Measurements from ENCODE around the gene CAVIN1.
"Not testable (repeated sequence)": the region's sequence is repeated elsewhere in the genome, so short reads cannot be mapped to it uniquely, and the experiment has no call there.

CAVIN1 gene

DNA sequence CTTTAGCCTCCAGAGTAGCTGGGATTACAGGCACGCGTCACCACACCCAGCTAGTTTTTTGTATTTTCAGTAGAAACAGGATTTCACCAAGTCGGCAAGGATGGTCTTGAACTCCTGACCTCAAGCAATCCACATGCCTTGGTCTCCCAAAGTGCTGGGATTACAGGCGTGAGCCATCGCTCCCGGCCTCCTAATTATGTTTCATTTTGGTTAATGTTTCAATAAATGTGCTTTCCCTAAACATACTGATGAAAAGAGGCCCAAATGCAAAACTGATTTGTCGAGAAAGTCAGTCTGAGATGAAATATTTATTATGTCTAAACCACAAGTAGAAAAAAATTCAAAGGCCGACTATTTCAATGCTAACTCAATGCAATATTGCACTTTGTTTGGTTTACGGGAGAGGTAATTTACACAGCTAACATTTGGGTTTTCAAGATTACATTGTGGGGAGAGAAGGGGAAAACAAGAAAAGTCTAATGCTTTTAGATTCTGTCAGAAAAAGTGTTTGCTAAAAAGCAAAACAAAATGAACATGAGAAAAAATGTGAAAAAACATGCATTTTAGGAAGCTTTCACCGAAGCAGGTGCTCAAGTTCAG lies 44.6 kb downstream of the CAVIN1 start:
- DNase-seq (ENCODE audit: low spot score) = no peak

DNA sequence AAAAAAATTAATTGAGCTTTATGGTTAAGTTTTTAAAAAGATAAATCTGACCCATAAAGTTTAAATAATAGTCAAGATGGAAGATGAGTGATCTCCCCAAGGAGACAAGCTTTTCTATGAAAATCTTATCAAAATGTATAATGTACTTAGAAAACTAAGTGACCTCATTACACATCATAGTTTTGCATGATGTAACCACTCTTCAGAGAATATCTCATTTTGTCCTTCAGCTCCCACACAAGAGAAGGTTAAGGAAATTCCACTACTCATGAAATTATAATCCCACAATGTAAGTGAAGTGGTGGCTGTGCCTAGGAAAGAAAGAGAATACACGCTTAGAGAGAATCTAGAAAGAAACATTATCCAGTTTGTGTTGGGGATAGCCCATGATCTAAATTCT lies 49.2 kb downstream of the CAVIN1 start:
- DNase-seq (ENCODE audit: low spot score) = no peak

DNA sequence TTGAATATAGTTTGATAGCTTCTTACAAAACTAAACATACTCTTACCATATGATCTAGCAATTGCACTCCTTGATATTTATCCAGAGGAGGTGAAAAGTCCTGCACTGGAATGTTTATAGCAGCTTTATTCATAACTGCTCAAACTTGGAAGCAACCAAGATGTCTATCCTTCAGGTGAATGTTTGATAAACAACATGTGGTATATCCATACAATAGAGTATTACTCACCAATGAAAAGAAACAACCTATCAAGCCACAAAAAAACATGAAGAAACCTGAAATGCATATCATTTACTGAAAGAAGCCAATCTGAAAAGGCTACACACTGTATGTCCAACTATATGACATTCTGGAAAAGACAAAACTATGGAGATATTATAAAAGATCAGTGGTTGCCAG lies 50.9 kb downstream of the CAVIN1 start:
- DNase-seq (ENCODE audit: low spot score) = no peak

DNA sequence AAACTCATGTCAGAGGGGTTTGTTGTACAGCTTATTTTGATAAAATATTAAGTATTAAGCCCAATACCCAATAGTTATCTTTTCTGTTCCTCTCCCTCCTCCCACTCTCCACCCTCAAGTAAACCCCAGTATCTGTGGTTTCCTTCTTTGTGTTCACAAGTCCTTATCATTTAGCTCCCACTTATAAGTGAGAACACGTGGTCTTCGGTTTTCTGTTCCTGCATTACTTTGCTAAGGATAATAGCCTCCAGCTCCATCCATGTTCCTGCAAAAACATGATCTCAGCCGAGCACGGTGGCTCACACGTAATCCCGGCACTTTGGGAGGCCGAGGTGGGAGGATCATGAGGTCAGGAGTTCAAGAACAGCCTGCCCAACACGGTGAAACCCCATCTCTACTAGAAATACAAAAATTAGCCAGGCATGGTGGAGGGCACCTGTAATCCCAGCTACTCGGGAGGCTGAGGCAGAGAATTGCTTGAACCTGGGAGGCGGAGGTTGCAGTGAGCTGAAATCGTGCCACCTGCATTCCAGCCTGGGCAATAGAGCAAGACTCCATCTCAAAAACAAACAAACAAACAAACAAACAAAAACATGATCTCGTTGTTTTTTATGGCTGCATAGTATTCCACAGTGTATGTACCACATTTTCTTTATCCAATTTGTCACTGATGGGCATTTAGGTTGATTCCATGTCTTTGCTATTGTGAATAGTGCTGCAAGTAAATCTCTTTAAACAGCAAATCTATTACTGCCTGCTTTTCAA lies 54.1 kb downstream of the CAVIN1 start:
- not testable (repeated sequence) for DNase-seq (ENCODE audit: low spot score)

DNA sequence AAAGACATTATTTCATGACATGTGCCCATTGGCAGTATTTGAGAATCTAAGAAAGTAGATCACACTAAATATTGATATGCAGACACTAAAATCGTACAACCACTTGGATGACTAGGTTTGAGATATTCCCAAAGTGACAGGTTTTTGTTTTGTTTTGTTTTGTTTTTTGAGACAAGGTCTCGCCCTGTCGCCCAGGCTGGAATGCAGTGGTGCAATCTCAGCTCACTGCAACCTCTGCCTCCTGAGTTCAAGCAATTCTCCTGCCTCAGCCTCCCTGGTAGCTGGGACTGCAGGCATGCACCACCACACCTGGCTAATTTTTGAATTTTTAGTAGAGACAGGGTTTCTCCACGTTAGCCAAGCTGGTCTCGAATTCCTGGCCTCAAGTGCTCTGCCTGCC lies 54.7 kb downstream of the CAVIN1 start:
- not testable (repeated sequence) for DNase-seq (ENCODE audit: low spot score)

DNA sequence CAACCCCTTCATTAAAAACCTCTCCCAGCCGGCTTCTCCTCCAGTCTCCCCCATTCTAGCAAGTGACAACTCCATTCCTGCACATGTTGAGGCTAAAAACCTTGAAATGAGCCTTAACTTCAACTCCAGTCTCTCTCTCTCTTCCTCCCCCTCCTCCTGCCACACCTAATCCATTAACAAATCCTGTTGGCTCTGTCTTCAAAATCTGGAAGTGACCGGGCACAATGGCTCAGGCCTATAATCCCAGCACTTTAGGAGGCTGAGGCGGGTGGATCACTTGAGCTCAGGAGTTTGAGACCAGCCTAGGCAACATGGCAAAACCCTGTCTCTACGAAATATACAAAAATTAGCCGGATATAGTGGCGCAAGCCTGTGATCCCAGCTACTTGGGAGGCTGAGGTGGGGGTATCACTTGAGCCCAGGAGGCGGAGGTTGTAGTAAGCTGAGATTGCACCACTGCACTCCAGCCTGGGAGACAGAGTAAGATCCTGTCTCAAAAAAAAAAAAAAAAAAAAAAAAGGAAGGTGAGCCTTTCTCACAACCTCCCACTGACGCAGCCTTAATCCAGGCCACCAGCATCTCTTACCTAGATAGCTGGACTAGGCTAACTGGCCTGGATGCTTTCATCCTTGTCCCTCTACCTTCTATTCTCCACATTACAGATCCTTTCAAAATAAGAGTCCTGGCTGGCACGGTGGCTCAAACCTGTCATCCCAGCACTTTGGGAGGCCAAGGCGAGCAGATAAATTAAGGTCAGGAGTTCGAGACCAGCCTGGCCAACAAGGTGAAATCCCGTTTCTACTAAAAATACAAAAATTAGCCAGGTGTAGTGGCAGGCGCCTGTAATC lies 56.7 kb downstream of the CAVIN1 start:
- not testable (repeated sequence) for DNase-seq (ENCODE audit: low spot score)

DNA sequence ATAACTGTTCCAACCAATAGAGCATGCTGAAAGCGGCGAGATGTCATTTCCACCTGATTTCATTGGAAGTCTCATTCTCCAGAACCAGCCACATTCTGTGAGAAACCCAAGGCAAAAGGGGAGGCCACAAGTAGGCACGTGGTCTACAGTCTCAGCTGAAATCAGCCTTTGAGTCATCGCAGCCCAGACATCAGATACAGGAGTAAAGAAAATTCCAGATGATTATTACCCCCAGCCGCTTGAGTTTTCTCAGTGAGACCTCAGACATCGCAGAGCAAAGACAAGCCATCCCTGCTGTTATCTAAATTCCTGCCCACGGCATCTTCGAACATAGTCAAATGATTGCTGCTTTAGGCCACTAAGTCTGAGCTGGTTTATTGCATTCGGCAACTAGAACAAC lies 57.9 kb downstream of the CAVIN1 start:
- no peak for DNase-seq (ENCODE audit: low spot score)

DNA sequence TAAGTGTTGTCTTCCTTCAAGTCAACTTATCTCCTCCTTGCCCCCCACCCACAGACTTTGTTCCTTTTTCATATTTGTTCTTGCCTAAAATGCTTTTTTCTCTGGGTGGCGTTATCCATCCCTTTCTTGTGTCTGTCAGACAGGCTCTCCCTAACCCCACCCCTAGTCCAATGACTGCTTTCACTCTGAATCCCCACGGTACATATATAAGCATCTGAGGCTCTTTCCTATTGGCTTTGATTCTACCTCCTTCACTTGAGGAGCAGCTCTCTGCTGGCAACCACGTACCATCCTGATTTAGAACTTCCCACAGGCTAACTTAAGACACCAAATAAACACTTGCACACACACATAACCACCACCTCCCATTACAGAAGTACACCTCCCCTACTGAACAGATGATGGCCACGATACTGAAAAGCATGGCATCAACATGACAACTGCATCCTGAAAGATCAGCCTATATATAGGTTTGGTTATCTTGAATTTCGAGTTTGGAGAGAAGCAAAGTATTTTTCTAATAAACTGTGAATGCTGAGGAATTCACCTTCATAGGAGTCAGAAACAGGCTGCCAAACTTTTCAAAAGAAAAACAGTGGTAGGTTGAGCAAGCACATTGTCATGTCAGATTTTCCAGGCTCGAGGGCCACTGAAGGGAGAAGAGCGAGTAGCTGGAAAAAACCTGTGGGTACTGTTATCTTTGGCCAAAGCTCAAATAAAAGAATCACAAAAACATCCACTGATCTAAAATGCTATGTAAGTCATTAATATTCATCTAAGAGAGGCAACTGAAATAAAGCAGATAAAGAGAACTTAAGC lies 59.1 kb downstream of the CAVIN1 start:
- DNase-seq (ENCODE audit: low spot score) = no peak

DNA sequence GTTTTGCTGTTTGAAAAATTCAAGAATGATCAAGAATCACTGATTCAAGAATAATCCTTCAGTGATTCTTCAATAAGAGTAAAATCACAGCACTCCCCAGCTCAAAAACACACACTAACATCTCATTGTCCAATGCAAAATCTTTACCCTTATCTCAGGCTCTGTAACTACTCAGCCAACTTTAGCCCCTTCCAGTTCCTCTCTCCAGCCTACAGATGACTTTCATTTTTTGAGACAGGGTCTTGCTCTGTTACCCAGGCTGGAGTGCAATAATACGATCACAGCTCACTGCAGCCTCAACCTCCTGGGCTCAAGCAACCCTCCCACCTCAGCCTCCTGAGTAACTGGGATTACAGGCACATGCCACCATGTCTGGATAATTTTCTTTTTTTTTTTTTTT lies 59.8 kb downstream of the CAVIN1 start:
- DNase-seq (ENCODE audit: low spot score) = no peak

DNA sequence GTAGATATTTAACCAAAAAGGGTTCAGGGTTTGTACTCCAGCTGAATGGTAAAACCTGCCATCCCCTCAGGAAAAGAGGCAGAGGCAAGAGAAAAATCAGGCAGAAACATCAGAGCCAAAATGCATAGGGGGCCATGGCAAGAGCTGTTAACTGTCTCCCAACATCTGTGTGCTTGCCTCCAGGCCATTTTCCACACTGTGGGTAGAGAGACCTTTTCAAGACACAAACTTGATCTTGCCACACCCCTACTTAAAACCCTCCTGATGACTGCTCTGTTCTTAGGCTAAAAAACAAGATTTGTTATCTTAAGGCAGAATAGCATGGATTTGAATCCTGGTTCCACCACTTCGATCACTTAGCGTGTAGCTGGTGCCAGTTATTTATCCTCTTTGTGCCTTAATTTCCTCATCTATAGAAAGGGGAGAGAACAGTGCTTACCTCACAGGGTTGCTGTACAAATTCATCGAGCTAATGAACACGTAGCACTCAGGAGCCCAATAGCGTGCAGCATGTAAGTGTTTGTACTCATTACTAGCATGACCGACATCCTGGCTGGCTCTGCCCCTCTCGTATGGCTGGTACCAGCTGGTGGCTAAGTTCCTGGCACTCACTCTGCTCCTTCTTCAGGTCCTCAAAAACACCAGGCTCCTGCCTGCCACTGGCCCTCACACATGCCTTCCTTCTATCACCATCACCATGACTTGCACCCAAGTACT lies 60.7 kb downstream of the CAVIN1 start:
- no peak for DNase-seq (ENCODE audit: low spot score)

DNA sequence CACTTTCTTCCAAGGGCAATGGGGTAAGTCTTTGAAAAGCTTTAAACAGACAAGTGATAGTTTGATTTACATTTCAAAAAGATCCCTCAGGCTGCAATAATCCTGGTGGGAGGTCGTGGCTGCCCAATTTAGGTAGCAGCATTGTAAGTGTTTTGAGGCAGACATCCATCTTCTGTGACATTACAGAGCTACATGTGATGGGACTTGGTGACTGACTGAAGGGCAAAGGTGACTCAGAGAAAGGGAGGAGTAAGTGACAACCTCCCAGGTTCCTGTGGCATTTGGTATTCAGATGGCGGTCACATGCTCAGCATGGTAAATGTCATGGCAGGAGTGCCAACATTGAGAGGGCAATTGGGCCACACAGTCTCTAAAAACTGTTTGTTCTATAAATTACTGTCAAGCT lies 61.3 kb downstream of the CAVIN1 start:
- no peak for DNase-seq (ENCODE audit: low spot score)

DNA sequence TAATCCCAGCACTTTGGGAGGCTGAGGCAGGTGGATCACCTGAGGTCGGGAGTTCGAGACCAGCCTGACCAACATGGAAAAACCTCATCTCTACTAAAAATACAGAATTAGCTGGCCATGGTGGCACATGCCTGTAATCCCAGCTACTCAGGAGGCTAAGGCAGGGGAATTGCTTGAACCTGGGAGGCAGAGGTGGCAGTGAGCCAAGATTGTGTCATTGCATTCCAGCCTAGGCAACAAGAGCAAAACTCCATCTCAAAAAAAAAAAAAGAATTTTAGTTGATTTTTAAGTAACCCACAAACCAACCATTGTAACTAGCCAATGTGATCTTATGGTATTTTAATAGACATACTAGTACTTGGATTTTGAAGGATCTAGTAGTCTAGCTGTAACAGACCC lies 62.7 kb downstream of the CAVIN1 start:
- not testable (repeated sequence) for DNase-seq (ENCODE audit: low spot score)

DNA sequence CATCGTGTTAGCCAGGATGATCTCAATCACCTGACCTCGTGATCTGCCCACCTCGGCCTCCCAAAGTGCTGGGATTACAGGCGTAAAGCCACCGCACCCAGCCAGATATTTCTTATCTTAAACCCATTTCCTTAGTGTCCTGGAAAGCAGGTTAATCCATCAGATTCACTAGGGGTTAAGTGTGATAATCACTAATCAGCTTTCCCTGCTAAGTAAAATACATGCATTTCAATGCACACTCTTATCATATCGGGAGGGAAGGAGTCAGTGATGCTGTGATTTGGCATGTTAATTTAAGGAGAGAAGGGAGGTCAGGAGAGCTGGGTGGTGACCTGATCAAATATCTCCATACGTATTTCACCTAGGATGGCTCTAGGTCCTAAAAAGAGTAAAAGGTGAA lies 63.9 kb downstream of the CAVIN1 start:
- no peak for DNase-seq (ENCODE audit: low spot score)

DNA sequence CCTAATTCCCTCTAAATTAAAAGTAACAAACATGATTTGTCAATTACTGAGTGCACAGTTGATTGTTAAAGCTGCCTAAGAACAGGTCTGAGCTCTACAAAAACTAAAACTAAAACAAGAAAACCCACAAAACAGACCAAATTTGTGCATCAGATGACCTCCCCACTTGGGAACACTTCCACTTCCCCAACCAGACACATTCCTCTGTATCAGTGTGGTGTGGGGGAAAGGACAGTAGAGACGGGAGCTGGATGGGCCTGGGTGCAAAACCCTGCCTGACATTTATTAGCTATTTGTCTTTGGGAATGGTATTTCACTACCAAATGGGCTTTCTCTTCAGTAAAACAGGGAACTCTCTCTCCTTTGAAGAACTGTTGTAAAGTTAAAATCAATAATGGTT lies 64.6 kb downstream of the CAVIN1 start:
- DNase-seq (ENCODE audit: low spot score) = no peak

DNA sequence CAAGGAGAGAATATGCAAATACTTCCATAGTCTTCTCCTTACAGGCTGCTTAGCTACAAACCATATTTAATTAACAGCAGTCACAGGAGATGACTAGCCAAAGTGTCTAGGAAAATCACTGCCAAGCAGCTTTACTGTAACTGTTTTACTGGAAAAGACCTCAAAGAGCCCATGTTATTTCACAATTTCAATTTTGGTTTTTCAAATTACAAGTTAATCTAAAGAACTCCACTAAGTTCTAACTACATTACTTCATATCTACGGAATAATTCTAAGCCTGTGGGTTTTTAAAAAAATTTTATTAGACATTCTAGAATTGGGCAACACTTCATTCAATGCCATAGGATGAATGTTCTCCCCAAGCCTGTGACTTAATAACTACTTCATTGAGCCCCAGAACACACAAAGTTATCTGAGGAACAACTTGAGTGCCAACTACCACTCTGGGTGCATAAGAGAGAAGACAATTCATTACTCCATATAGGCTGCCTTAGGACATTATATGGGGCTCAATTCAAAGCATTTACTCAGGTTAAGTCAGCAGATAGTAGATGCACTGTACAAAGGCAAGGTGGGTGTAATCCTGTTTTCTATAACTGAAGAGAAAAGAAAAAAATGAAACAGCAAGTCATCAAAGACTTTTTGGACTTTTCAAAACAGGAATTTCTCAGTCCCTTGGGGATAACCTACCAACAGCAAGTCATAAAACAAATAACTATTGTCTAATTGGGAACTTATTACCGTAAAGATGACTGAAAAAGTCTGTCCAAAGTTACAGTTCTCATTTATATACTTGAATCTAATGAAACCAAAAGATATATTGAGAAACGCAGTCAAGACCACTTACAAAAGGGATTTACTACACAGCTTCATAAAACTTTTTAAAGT lies 67.9 kb downstream of the CAVIN1 start:
- DNase-seq (ENCODE audit: low spot score) = no peak

All from ecto neural progenitor cell (in vitro differentiated cells).